ENCODE results near the gene MOV10L1.

MOV10L1 gene

DNA sequence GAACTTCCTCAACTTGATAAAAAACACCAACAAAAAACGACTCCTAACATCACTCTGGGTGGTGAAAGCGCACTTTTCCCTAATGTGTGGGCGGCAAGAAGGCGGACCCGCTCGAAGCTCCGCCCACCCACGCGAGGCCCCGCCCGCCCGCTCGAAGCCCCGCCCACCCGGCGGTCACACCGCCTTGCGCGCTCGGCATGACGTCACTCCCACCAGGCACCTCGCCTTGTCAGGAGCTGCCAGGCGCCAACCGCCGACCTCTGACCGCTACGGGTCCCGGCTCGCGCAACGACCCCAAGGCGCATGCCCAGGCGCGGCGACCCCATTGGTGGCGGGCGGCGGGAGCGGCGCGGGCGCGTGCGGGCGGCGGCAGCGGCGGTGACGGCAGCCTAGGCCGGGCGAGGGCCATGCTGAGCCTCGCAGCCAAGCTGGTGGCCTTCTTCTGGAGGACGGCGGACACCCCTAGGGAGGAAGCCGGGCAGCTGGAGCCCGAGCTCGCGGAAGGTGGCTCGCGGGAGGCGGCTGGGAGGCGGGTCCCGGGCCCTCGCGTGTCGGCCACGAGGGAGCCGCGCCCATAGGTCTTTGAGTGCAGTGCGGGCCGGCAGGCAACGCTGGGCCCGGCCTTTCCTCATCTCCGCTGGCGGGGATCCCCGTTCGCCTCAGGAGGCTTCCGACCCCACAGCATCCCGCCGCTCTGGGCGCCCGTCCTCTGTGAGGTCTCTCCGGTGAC is at the start of gene MOV10L1:
TSS of gene MOV10L1 (plus strand) at position 325 of the 730 bp plus-strand sequence. CDS start at position 408, 83 bp downstream.
- no peak within 1 kb of the TSS for H3K4me3 ChIP-seq (ENCODE audit: low read depth, low read length)
- H3K9ac ChIP-seq (ENCODE audit: low read depth, low read length), result no peak within 1 kb of the TSS
- H3K9me3 ChIP-seq (ENCODE audit: control insufficient read depth, insufficient read depth, low read length), result no peaks in the 10 kb centered on the region
- H3K27me3 ChIP-seq (ENCODE audit: control insufficient read depth, insufficient read depth, low read length), result peaks cover 2% of the 10 kb centered on the region
- no peaks in the 10 kb centered on the region for H3K4me1 ChIP-seq (ENCODE audit: control insufficient read depth, insufficient read depth, low read length)
- no peaks in the 10 kb centered on the region for H3K36me3 ChIP-seq (ENCODE audit: control insufficient read depth, insufficient read depth, low read length)

DNA sequence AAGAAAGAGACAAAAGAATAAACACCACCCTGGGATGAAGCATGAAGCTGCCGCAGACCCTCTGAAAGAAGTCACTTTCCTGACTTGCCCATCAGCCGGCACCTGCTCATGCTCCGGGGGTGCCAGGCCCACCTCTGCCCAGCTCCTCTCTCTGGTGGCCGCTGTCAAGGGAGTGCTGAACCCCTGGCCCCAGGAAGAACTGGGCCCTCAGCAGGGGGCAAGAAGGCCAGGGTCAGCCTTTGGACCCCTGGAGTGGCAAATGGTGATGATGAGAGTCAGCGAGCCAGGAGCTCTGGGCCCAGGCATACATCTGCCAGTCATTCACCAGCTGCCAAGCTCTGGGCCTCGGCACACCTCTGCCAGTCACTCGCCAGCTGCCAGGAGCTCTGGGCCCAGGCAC is 49.1 kb upstream of the MOV10L1 start:
- H3K9me3 ChIP-seq (ENCODE audit: control insufficient read depth, insufficient read depth, low read length), result no peaks in the 10 kb centered on the region
- no peaks in the 10 kb centered on the region for H3K27me3 ChIP-seq (ENCODE audit: control insufficient read depth, insufficient read depth, low read length)
- H3K4me3 ChIP-seq (ENCODE audit: low read depth, low read length), result no peak overlapping the region
- H3K9ac ChIP-seq (ENCODE audit: low read depth, low read length), result no peak overlapping the region
- H3K4me1 ChIP-seq (ENCODE audit: control insufficient read depth, insufficient read depth, low read length), result no peaks in the 10 kb centered on the region
- H3K36me3 ChIP-seq (ENCODE audit: control insufficient read depth, insufficient read depth, low read length), result no peaks in the 10 kb centered on the region

DNA sequence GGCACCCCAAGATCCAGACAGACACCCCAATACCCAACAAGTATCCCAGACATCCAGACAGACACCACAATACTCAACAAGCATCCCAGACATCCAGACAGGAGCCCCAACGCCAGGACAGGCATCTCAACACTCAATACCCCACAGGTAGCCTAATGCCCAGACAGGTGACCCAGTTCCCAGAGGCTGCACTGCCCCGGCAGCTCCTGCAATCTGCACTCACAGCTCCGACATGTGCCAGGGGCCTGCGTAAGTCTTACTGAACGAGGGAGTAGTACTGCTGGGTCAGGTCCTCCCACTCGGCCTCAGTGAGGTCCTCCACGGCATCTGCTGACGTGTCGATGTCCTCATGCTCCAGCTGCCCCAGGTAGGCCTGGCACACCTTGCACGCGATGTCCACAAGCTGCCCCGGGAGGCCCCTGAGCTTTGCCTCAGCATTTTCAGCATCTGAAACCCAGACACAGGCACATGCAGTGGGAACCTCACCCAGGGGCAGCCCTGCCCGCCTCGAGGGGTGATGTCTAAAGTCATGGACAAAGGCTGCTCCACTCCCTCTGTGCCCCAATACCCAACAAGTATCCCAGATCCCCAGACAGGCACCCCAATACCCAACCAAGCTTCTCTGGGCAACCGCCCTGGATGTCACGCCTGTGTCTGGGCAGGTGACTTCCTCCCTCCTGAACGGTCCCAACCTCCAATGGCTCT is 48.3 kb upstream of the MOV10L1 start:
- Histone ChIP-seq H3K4me3 (ENCODE audit: low read depth, low read length) (no peak overlapping the region), H3K9ac (ENCODE audit: low read depth, low read length) (no peak overlapping the region), H3K36me3 (ENCODE audit: control insufficient read depth, insufficient read depth, low read length) (no peaks in the 10 kb centered on the region), H3K27me3 (ENCODE audit: control insufficient read depth, insufficient read depth, low read length) (no peaks in the 10 kb centered on the region), H3K4me1 (ENCODE audit: control insufficient read depth, insufficient read depth, low read length) (no peaks in the 10 kb centered on the region), H3K9me3 (ENCODE audit: control insufficient read depth, insufficient read depth, low read length) (no peaks in the 10 kb centered on the region)

- no peak overlapping the region for H3K4me3 ChIP-seq (ENCODE audit: low read depth, low read length)
- no peaks in the 10 kb centered on the region for H3K36me3 ChIP-seq (ENCODE audit: control insufficient read depth, insufficient read depth, low read length)
Observed at GRCh38 chr22:50044485-50045118, 45.2 kb upstream of the MOV10L1 start.

DNA sequence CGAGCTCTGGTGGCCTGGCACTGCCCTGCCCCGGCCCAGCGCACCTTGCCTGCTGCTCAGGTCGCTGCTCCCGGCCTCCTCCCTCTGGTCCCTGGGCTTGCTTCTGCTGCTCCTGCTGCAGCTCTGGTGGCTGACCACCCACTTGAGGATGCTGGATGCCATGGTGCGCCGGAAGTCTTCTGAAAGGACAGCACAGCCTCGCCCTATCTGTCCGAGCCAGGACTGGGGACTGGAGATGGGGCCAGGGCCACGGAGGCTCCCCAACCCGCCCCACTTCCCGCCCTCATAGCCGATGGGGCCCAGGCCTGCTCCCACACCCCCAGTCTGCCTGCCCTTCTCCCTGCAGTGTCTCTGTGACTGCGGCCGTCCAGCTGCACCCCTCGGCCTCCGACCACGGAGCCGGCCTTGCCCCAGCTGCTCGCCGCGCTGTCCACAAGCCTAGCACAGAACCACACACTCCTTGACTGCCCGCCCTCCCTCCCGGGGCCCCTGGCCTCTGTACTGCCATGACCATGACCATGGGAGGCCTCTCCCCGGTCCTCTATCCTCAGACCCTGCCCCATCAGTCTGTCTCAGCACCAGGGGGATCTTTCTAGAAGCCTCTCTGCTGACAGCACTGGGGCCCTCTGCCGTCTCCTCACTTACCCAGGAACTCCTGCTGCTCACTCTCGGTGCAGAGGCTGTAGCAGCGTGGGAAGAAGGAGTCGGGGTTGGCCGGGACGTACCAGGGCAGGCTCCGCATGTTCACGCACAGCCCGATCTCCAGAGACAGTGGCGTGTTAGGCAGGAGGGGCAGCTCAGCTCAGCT is 44.4 kb upstream of the MOV10L1 start:
- no peak overlapping the region for H3K4me3 ChIP-seq (ENCODE audit: low read depth, low read length)
- no peaks in the 10 kb centered on the region for H3K36me3 ChIP-seq (ENCODE audit: control insufficient read depth, insufficient read depth, low read length)
- H3K4me1 ChIP-seq (ENCODE audit: control insufficient read depth, insufficient read depth, low read length), result no peaks in the 10 kb centered on the region
- no peaks in the 10 kb centered on the region for H3K27me3 ChIP-seq (ENCODE audit: control insufficient read depth, insufficient read depth, low read length)
- no peak overlapping the region for H3K9ac ChIP-seq (ENCODE audit: low read depth, low read length)
- H3K9me3 ChIP-seq (ENCODE audit: control insufficient read depth, insufficient read depth, low read length), result no peaks in the 10 kb centered on the region

More at GRCh38 chr22:50044485-50045118, 45.2 kb upstream of the MOV10L1 start:
- H3K9ac ChIP-seq (ENCODE audit: low read depth, low read length), result no peak overlapping the region
- H3K27me3 ChIP-seq (ENCODE audit: control insufficient read depth, insufficient read depth, low read length), result no peaks in the 10 kb centered on the region
- H3K9me3 ChIP-seq (ENCODE audit: control insufficient read depth, insufficient read depth, low read length), result no peaks in the 10 kb centered on the region
- H3K4me1 ChIP-seq (ENCODE audit: control insufficient read depth, insufficient read depth, low read length), result no peaks in the 10 kb centered on the region

DNA sequence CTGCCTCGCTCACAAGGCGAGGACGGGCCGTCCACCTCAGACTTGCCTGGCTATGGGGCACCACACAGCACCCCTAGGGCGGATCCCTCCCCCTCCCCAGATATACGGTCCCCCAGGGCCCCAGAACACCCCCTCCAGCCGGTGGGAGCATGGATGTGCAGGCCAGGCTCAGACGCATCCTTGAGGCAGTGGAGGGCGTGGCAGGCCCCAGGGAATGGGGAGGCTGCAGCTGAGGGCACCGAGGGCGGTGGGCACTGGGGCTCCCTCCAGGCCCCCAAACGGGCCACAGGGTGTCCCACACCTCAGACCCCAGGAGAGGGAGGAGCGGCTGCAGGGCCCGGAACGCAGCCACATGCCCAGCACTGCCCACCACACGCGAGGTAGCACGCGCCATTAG is 43.8 kb upstream of the MOV10L1 start:
- H3K36me3 ChIP-seq (ENCODE audit: control insufficient read depth, insufficient read depth, low read length), result no peaks in the 10 kb centered on the region
- H3K4me1 ChIP-seq (ENCODE audit: control insufficient read depth, insufficient read depth, low read length), result no peaks in the 10 kb centered on the region
- H3K4me3 ChIP-seq (ENCODE audit: low read depth, low read length), result no peak overlapping the region
- H3K9ac ChIP-seq (ENCODE audit: low read depth, low read length), result no peak overlapping the region
- H3K9me3 ChIP-seq (ENCODE audit: control insufficient read depth, insufficient read depth, low read length), result no peaks in the 10 kb centered on the region
- no peaks in the 10 kb centered on the region for H3K27me3 ChIP-seq (ENCODE audit: control insufficient read depth, insufficient read depth, low read length)

DNA sequence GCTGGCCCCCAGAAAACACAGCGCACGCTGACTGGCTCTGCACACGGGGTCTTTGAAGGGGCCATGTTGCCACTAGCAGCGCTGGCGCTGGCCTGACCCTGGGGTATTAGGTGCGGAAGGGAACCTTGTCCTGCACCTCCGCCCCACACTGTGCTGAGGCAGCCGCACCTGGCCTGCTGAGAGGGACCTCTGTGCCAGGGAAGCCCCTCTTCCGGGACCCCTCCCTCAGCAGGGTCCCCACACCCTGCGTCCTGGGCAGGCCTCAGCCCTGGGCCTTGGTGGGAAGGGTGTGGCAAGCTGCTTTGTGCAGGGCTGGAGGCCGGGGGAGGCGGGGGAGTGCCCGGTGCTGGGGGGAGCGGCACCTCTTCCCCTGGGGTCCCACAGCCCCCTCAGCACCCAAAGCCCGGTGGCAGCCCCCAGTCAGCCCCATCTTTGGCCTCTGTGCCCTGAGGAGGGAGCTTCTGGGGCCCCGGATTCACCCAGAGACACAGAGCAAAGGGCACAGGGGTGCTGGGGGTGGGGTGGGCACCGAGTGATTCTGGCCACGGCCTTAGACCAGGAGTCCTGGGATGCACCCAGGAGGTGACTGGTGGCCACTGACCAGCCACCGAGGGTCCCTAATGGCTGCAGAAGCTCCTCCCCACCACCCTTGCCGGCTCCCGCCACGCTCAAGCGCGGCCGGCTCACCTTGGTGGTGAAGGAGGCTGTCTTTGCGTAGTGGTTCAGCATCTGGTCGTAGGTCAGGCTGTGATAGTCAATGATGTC is 43.1 kb upstream of the MOV10L1 start:
- Histone ChIP-seq H3K4me3 (ENCODE audit: low read depth, low read length) (no peak overlapping the region), H3K9me3 (ENCODE audit: control insufficient read depth, insufficient read depth, low read length) (no peaks in the 10 kb centered on the region), H3K4me1 (ENCODE audit: control insufficient read depth, insufficient read depth, low read length) (no peaks in the 10 kb centered on the region), H3K36me3 (ENCODE audit: control insufficient read depth, insufficient read depth, low read length) (no peaks in the 10 kb centered on the region), H3K27me3 (ENCODE audit: control insufficient read depth, insufficient read depth, low read length) (no peaks in the 10 kb centered on the region), H3K9ac (ENCODE audit: low read depth, low read length) (no peak overlapping the region)

GRCh38 chr22:50047346-50047745 is 42.5 kb upstream of the MOV10L1 start:
- Histone ChIP-seq H3K4me1 (ENCODE audit: control insufficient read depth, insufficient read depth, low read length) (no peaks in the 10 kb centered on the region), H3K27me3 (ENCODE audit: control insufficient read depth, insufficient read depth, low read length) (no peaks in the 10 kb centered on the region), H3K9ac (ENCODE audit: low read depth, low read length) (no peak overlapping the region), H3K36me3 (ENCODE audit: control insufficient read depth, insufficient read depth, low read length) (no peaks in the 10 kb centered on the region), H3K4me3 (ENCODE audit: low read depth, low read length) (no peak overlapping the region), H3K9me3 (ENCODE audit: control insufficient read depth, insufficient read depth, low read length) (no peaks in the 10 kb centered on the region)

- Histone ChIP-seq H3K9ac (ENCODE audit: low read depth, low read length) (no peak overlapping the region), H3K27me3 (ENCODE audit: control insufficient read depth, insufficient read depth, low read length) (no peaks in the 10 kb centered on the region), H3K4me1 (ENCODE audit: control insufficient read depth, insufficient read depth, low read length) (no peaks in the 10 kb centered on the region), H3K9me3 (ENCODE audit: control insufficient read depth, insufficient read depth, low read length) (no peaks in the 10 kb centered on the region), H3K36me3 (ENCODE audit: control insufficient read depth, insufficient read depth, low read length) (no peaks in the 10 kb centered on the region), H3K4me3 (ENCODE audit: low read depth, low read length) (no peak overlapping the region)
Observed at GRCh38 chr22:50048061-50048765, 41.6 kb upstream of the MOV10L1 start.

GRCh38 chr22:50048836-50049235 is 41.0 kb upstream of the MOV10L1 start:
- Histone ChIP-seq H3K9ac (ENCODE audit: low read depth, low read length) (no peak overlapping the region), H3K36me3 (ENCODE audit: control insufficient read depth, insufficient read depth, low read length) (no peaks in the 10 kb centered on the region), H3K9me3 (ENCODE audit: control insufficient read depth, insufficient read depth, low read length) (no peaks in the 10 kb centered on the region), H3K4me1 (ENCODE audit: control insufficient read depth, insufficient read depth, low read length) (no peaks in the 10 kb centered on the region), H3K27me3 (ENCODE audit: control insufficient read depth, insufficient read depth, low read length) (no peaks in the 10 kb centered on the region), H3K4me3 (ENCODE audit: low read depth, low read length) (no peak overlapping the region)
